OCI-LY1 (cell line): ENCODE measurements around the gene SUSD3.

ENCODE experiments used
- H2AFZ ChIP-seq: fragments of 200-600 bp; sonication (generic), shearing (Covaris generic); 2 replicates; pipeline ENCODE4 v1.6.0; 2014; ENCODE audit warnings: antibody characterized with exemption, mild to moderate bottlenecking, low read length
- H3F3A ChIP-seq: fragments of 200-600 bp; sonication (generic), shearing (Covaris generic); 2 replicates; pipeline ENCODE4 v1.6.0; 2014; ENCODE audit warnings: mild to moderate bottlenecking, antibody characterized with exemption, low read length, moderate library complexity; ENCODE audit not compliant: insufficient read depth
- H3K27ac ChIP-seq: fragments of 200-600 bp; sonication (generic); 2 replicates; pipeline ENCODE4 v1.5.1; 2014; ENCODE audit warnings: low read length, mixed run types, mild to moderate bottlenecking, low read depth; ENCODE audit not compliant: poor library complexity, severe bottlenecking
- H3K27me3 ChIP-seq: fragments of 200-600 bp; sonication (generic); 2 replicates; pipeline ENCODE4 v1.6.0; 2014; ENCODE audit warnings: antibody characterized with exemption, mild to moderate bottlenecking, low read length, moderate library complexity; ENCODE audit not compliant: insufficient read depth
- H3K36me3 ChIP-seq: fragments of 200-600 bp; sonication (generic); 2 replicates; pipeline ENCODE4 v1.6.1; 2014; ENCODE audit warnings: mild to moderate bottlenecking, antibody characterized with exemption, low read length, moderate library complexity, mixed read lengths; ENCODE audit not compliant: insufficient read depth
- H3K4me1 ChIP-seq: fragments of 200-600 bp; sonication (generic); 2 replicates; pipeline ENCODE4 v1.5.1; 2014; ENCODE audit warnings: mild to moderate bottlenecking, low read length, moderate library complexity; ENCODE audit not compliant: insufficient read depth, severe bottlenecking
- H3K4me2 ChIP-seq: fragments of 200-600 bp; sonication (generic), shearing (Covaris generic); 2 replicates; pipeline ENCODE4 v1.6.1; 2014; ENCODE audit warnings: low read length
- H3K4me3 ChIP-seq: fragments of 200-600 bp; sonication (generic); 2 replicates; pipeline ENCODE4 v1.5.1; 2014; ENCODE audit warnings: low read length, low read depth, mild to moderate bottlenecking, mixed read lengths; ENCODE audit not compliant: poor library complexity, severe bottlenecking
- H3K79me2 ChIP-seq: fragments of 200-600 bp; shearing (Covaris generic); 2 replicates; pipeline ENCODE4 v1.6.1; 2016; ENCODE audit warnings: mixed run types, low read length, mixed read lengths; ENCODE audit not compliant: insufficient read depth
- H3K9ac ChIP-seq: fragments of 200-600 bp; sonication (generic), shearing (Covaris generic); 2 replicates; pipeline ENCODE4 v1.6.1; 2014; ENCODE audit warnings: mild to moderate bottlenecking, low read length, mixed read lengths
- H3K9me2 ChIP-seq: fragments of 200-600 bp; sonication (generic), shearing (Covaris generic); 2 replicates; pipeline ENCODE4 v1.6.1; 2014; ENCODE audit warnings: low read depth, mild to moderate bottlenecking, low read length, mixed read lengths
- H3K9me3 ChIP-seq: fragments of 200-600 bp; shearing (Covaris generic); 2 replicates; pipeline ENCODE4 v1.6.1; 2014; ENCODE audit warnings: low read length, mixed read lengths
- H4K20me1 ChIP-seq: fragments of 200-600 bp; sonication (generic), shearing (Covaris generic); 2 replicates; pipeline ENCODE4 v1.6.0; 2016; ENCODE audit warnings: mild to moderate bottlenecking, low read length; ENCODE audit not compliant: insufficient read depth
- CTCF ChIP-seq: fragments of 200-600 bp; sonication (generic), shearing (Covaris generic); IDR thresholded peaks from 2 replicates; pipeline ENCODE4 v1.5.1; 2017; ENCODE audit warnings: mild to moderate bottlenecking, antibody characterized with exemption, low read length, moderate library complexity, mixed read lengths
- EZH2 ChIP-seq: fragments of 200-600 bp; sonication (generic), shearing (Covaris generic); IDR thresholded peaks from 2 replicates; pipeline ENCODE4 v1.8.0; 2017; ENCODE audit warnings: borderline replicate concordance, mixed run types, mild to moderate bottlenecking, antibody characterized with exemption, low read length, moderate library complexity, mixed read lengths

SUSD3 gene

GRCh38 chr9:93117924-93118862 is 59.7 kb downstream of the SUSD3 start:
- Histone ChIP-seq H2AFZ (no peak overlapping the region), H3K27ac (peak overlapping the region; percentile 86), H3K4me2 (no peak overlapping the region), H3K36me3 (peaks cover 8% of the 10 kb centered on the region; the same call in 1 of the 2 replicates), H3K4me1 (peaks cover 49% of the 10 kb centered on the region), H3K9me2 (no peaks in the 10 kb centered on the region), H4K20me1 (no peaks in the 10 kb centered on the region), H3K4me3 (no peak overlapping the region), H3K9ac (no peak overlapping the region), H3K9me3 (no peaks in the 10 kb centered on the region), H3K27me3 (no peaks in the 10 kb centered on the region), H3K79me2 (no peaks in the 10 kb centered on the region), H3F3A (no peaks in the 10 kb centered on the region)
- TF ChIP-seq CTCF (no peak), EZH2 (no peak)

GRCh38 chr9:93118863-93119702 is 60.6 kb downstream of the SUSD3 start:
- peaks cover 8% of the 10 kb centered on the region; the same call in 1 of the 2 replicates for H3K36me3 ChIP-seq
- H3K9ac ChIP-seq, result no peak overlapping the region; the same call in 1 of the 2 replicates
- no peaks in the 10 kb centered on the region for H3K27me3 ChIP-seq
- no peak overlapping the region for H2AFZ ChIP-seq
- H3K27ac ChIP-seq, result peak overlapping the region; percentile 86
- peak overlapping the region; percentile 46; the same call in 1 of the 2 replicates for H3K4me2 ChIP-seq
- peaks cover 40% of the 10 kb centered on the region for H3K4me1 ChIP-seq
- no peaks in the 10 kb centered on the region for H3K9me3 ChIP-seq
- TF ChIP-seq EZH2, result no peak
- no peak for TF ChIP-seq CTCF
- H3F3A ChIP-seq, result no peaks in the 10 kb centered on the region
- no peaks in the 10 kb centered on the region for H3K79me2 ChIP-seq
- H4K20me1 ChIP-seq, result no peaks in the 10 kb centered on the region
- no peak overlapping the region for H3K4me3 ChIP-seq
- no peaks in the 10 kb centered on the region for H3K9me2 ChIP-seq

GRCh38 chr9:93119703-93119952 is 61.1 kb downstream of the SUSD3 start:
- no peaks in the 10 kb centered on the region for H3F3A ChIP-seq
- no peak overlapping the region for H2AFZ ChIP-seq
- H3K4me3 ChIP-seq, result no peak overlapping the region
- peak overlapping the region; percentile 86 for H3K27ac ChIP-seq
- H3K4me1 ChIP-seq, result peaks cover 34% of the 10 kb centered on the region
- H3K9me2 ChIP-seq, result no peaks in the 10 kb centered on the region
- no peaks in the 10 kb centered on the region for H4K20me1 ChIP-seq
- H3K4me2 ChIP-seq, result peak overlapping the region; percentile 46; the same call in 1 of the 2 replicates
- TF ChIP-seq CTCF, result no peak
- TF ChIP-seq EZH2, result no peak
- H3K79me2 ChIP-seq, result no peaks in the 10 kb centered on the region
- no peak overlapping the region; the same call in 1 of the 2 replicates for H3K9ac ChIP-seq
- no peaks in the 10 kb centered on the region for H3K9me3 ChIP-seq
- no peaks in the 10 kb centered on the region for H3K27me3 ChIP-seq
- H3K36me3 ChIP-seq, result peaks cover 10% of the 10 kb centered on the region; the same call in 1 of the 2 replicates
